Natural killer cell (primary cell): Measurements from ENCODE around the gene RNF182. TPM values are rescaled to one million over a fixed set of nuclear protein-coding genes. Genes with fewer than 3 reads are reported as not detected.

ENCODE experiments used
- ATAC-seq, 3 donors: fragments of 150-1000 bp in 2 of 3; fragments of 200-7000 bp in 1 of 3; cut with Tn5 transposase; 1 replicate in 1 of 3; 2 replicates in 2 of 3; pipeline ENCODE4 v1.10.0; 2021; ENCODE audit warnings: mild to moderate bottlenecking in 2 of 3, moderate library complexity in 2 of 3
- DNase-seq, 2 donors: peaks; one replicate each; pipeline versions ENCODE4 v3.0.0 to v3.0.0-alpha.2; 2013 to 2021; ENCODE audit warnings: mixed read lengths in 1 of 2
- H3K27ac ChIP-seq: one replicate; pipeline ENCODE4 v1.5.1; 2013; ENCODE audit warnings: mild to moderate bottlenecking, low read length
- H3K27me3 ChIP-seq: one replicate; pipeline ENCODE4 v1.6.1; 2013; ENCODE audit warnings: low read length; ENCODE audit not compliant: control insufficient read depth, insufficient read depth
- H3K36me3 ChIP-seq: one replicate; pipeline ENCODE4 v1.6.1; 2013; ENCODE audit warnings: low read length; ENCODE audit not compliant: control insufficient read depth, insufficient read depth
- H3K4me1 ChIP-seq: one replicate; pipeline ENCODE4 v1.6.1; 2013; ENCODE audit warnings: low read length; ENCODE audit not compliant: control insufficient read depth, insufficient read depth
- H3K4me3 ChIP-seq: one replicate; pipeline ENCODE4 v1.5.1; 2013; ENCODE audit warnings: low read length
- H3K9me3 ChIP-seq: one replicate; pipeline ENCODE4 v1.6.1; 2013; ENCODE audit warnings: low read length; ENCODE audit not compliant: control insufficient read depth, insufficient read depth
- H3K27ac Mint-ChIP-seq, 2 donors: one replicate each; pipeline ENCODE4 v1.8.0; 2022; ENCODE audit warnings: mild to moderate bottlenecking in 2 of 2, mixed read lengths in 2 of 2, moderate library complexity in 1 of 2
- H3K27me3 Mint-ChIP-seq, 2 donors: one replicate each; pipeline ENCODE4 v1.8.0; 2022; ENCODE audit warnings: low read depth in 2 of 2, mixed read lengths in 2 of 2
- H3K36me3 Mint-ChIP-seq: one replicate; pipeline ENCODE4 v1.8.0; 2022; ENCODE audit warnings: mixed read lengths
- H3K4me1 Mint-ChIP-seq, 2 donors: one replicate each; pipeline ENCODE4 v1.8.0; 2022; ENCODE audit warnings: mixed read lengths in 2 of 2
- H3K4me3 Mint-ChIP-seq: one replicate; pipeline ENCODE4 v1.8.0; 2022; ENCODE audit warnings: mild to moderate bottlenecking, moderate library complexity, mixed read lengths
- H3K9me3 Mint-ChIP-seq, 2 donors: one replicate each; pipeline ENCODE4 v1.8.0; 2022; ENCODE audit warnings: mixed read lengths in 2 of 2
- CTCF ChIP-seq: fragments of 200-600 bp; IDR thresholded peaks from one replicate; pipeline ENCODE4 v1.8.0; 2022; ENCODE audit warnings: antibody characterized with exemption
- WGBS: methylation state at CpG from one replicate; pipeline ENCODE4 v1.1.7; 2013; ENCODE audit warnings: missing lambda C conversion rate; ENCODE audit not compliant: insufficient coverage; 5-methylcytosine and 5-hydroxymethylcytosine counted together
- intact Hi-C: fragments of 100-400 bp; cut with micrococcal nuclease; formaldehyde crosslinking; loops from one replicate; pipeline ENCODE4 v1.14.2; 2022
- total RNA-seq, 4 donors: library from RNA; stranded (reverse); fragments of 120-200 nt in 1 of 4; gene quantifications; one replicate each; pipeline versions ENCODE4 v1.2.3 to v1.2.4, GENCODE V29; 2013 to 2022

The RNF182 gene
- total RNA-seq, 3 donors from 2014 or later (not counting 1 experiment from before 2014, with no cell fraction given): not detected

- no peaks in the 10 kb centered on the region for H3K36me3 Mint-ChIP-seq
- ATAC-seq (no peak), DNase-seq (no peak)
- H3K4me3 ChIP-seq: no peak overlapping the region
- H3K27ac ChIP-seq: no peak overlapping the region
- no peak overlapping the region for H3K4me3 Mint-ChIP-seq
- peaks cover 39 to 65% of the 10 kb centered on the region in 2 donors for H3K27me3 Mint-ChIP-seq
- H3K4me1 Mint-ChIP-seq: peaks cover 7 to 12% of the 10 kb centered on the region in 2 donors
- intact Hi-C loops: no loop called here
- H3K27me3 ChIP-seq: peaks cover 46% of the 10 kb centered on the region
- H3K9me3 ChIP-seq: peaks cover 5% of the 10 kb centered on the region
- no peaks in the 10 kb centered on the region for H3K9me3 Mint-ChIP-seq
- no peak for TF ChIP-seq CTCF
- H3K27ac Mint-ChIP-seq: no peak overlapping the region
- H3K4me1 ChIP-seq: peaks cover 13% of the 10 kb centered on the region
- no peaks in the 10 kb centered on the region for H3K36me3 ChIP-seq
These were observed 4.4 kb downstream of the RNF182 start for GRCh38 chr6:13929196-13929595.

GRCh38 chr6:13931797-13932402 lies 7.1 kb downstream of the RNF182 start:
- no peak overlapping the region for H3K4me3 Mint-ChIP-seq
- no peak overlapping the region for H3K27ac Mint-ChIP-seq
- no peaks in the 10 kb centered on the region for H3K9me3 Mint-ChIP-seq
- Histone ChIP-seq H3K9me3 (peaks cover 5% of the 10 kb centered on the region), H3K4me1 (no peaks in the 10 kb centered on the region), H3K27me3 (peaks cover 25% of the 10 kb centered on the region), H3K36me3 (no peaks in the 10 kb centered on the region), H3K27ac (no peak overlapping the region), H3K4me3 (no peak overlapping the region)
- intact Hi-C loops: no loop called here
- DNase-seq (no peak), ATAC-seq (no peak)
- WGBS: 100% methylated on average over 1 of the region's 1 CpG
- no peaks in the 10 kb centered on the region for H3K36me3 Mint-ChIP-seq
- peaks cover 28 to 47% of the 10 kb centered on the region in 2 donors for H3K27me3 Mint-ChIP-seq
- H3K4me1 Mint-ChIP-seq: peaks cover 0 to 7% of the 10 kb centered on the region in 2 donors
- TF ChIP-seq CTCF: no peak

- H3K4me3 ChIP-seq: no peak overlapping the region
- no peaks in the 10 kb centered on the region for H3K9me3 Mint-ChIP-seq
- peaks cover 0 to 7% of the 10 kb centered on the region in 2 donors for H3K4me1 Mint-ChIP-seq
- intact Hi-C loops: no loop called here
- H3K27ac Mint-ChIP-seq: no peak overlapping the region
- no peaks in the 10 kb centered on the region for H3K36me3 ChIP-seq
- DNase-seq: no peak
- H3K27ac ChIP-seq: no peak overlapping the region
- H3K27me3 Mint-ChIP-seq: peaks cover 20 to 38% of the 10 kb centered on the region in 2 donors
- no peak overlapping the region for H3K4me3 Mint-ChIP-seq
- WGBS: 100% methylated on average over 1 of the region's 1 CpG
- no peaks in the 10 kb centered on the region for H3K36me3 Mint-ChIP-seq
- TF ChIP-seq CTCF: no peak
- peaks cover 5% of the 10 kb centered on the region for H3K9me3 ChIP-seq
- H3K4me1 ChIP-seq: no peaks in the 10 kb centered on the region
- peaks cover 17% of the 10 kb centered on the region for H3K27me3 ChIP-seq
- no peak for ATAC-seq
These were observed 8.0 kb downstream of the RNF182 start for GRCh38 chr6:13932785-13933184.

DNA sequence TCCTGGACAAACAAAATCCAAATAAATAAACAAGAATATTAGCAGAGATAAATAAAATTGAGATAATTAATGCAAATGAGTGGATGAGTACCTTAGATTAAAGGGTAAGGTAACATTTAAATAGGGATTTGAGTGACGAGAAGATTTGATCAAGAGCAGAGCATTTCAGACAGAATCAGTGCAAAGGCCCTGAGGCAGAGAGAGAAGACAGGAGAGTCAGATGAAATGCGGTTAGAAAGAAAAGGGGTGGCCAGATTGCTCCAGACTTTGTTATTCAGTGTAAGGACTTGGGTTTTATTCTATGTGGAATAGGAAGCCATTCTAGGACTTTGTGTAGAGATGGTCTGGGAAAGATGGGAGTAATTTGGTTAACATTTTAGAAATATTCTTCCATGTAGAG lies 10.0 kb downstream of the RNF182 start:
- intact Hi-C loops: no loop called here
- ATAC-seq (no peak), DNase-seq (no peak)
- WGBS: 92% methylated on average over 2 of the region's 2 CpGs
- peaks cover 9 to 22% of the 10 kb centered on the region in 2 donors for H3K27me3 Mint-ChIP-seq
- H3K27ac ChIP-seq: no peak overlapping the region
- H3K4me1 ChIP-seq: no peaks in the 10 kb centered on the region
- no peak overlapping the region for H3K27ac Mint-ChIP-seq
- no peaks in the 10 kb centered on the region for H3K36me3 Mint-ChIP-seq
- peaks cover 3% of the 10 kb centered on the region for H3K27me3 ChIP-seq
- H3K9me3 ChIP-seq: peaks cover 5% of the 10 kb centered on the region
- no peaks in the 10 kb centered on the region for H3K9me3 Mint-ChIP-seq
- no peak overlapping the region for H3K4me3 Mint-ChIP-seq
- no peak overlapping the region for H3K4me3 ChIP-seq
- H3K4me1 Mint-ChIP-seq: peaks cover 0 to 7% of the 10 kb centered on the region in 2 donors
- H3K36me3 ChIP-seq: no peaks in the 10 kb centered on the region
- TF ChIP-seq CTCF: no peak
